Measurements from ENCODE around the gene BRME1. TPM values are rescaled to one million over a fixed set of nuclear protein-coding genes. Genes with fewer than 3 reads are reported as not detected.

The BRME1 gene
- total and polyA plus RNA-seq, 2 experiments from 2014 or later, result 2.2 to 3.2 TPM

DNA sequence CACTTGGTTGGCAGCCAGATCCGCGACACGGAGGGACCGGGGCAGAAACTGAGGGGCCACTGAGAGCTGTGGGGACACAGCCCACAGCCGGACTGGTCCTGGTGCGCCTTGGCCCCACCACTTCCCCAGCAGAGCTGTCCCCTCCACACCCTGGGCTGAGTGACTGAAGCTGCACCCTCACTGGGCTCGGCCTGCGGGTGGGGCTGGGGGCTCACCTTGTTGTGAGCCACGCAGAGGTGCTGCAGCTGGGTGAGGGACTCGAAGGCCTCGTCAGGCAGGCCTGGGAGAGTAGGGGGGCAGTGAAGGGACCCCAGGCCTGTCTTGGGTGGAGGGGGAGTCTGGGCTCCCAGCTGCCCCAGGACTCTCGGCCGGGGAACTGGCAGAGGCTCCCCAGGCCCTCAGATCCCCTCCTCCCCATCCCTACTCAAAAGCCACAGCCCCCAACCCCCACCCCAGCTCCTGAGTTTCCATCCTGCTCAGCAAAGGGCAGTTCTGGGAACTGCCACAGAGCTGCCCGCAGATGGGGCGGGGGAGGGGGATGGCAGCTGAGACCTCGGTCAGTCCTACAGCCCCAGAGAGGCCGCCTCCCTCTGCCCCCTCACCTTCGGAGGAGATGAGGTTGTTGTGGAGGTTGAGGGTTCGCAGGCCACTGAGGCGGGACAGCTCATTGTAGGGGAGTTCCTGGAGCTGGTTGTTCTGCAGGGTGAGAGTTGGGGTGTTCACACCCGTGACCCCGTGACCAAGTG lies 30.0 kb upstream of the BRME1 start:
- TF ChIP-seq EZH2 (IDR thresholded peaks at IDR 0.05; ENCODE audit: borderline replicate concordance), result no peak
- TF ChIP-seq EZH2phosphoT487 (IDR thresholded peaks at IDR 0.05; ENCODE audit: low read depth, severe bottlenecking, unreplicated experiment), result no peak
- TF ChIP-seq, protein P1, sequence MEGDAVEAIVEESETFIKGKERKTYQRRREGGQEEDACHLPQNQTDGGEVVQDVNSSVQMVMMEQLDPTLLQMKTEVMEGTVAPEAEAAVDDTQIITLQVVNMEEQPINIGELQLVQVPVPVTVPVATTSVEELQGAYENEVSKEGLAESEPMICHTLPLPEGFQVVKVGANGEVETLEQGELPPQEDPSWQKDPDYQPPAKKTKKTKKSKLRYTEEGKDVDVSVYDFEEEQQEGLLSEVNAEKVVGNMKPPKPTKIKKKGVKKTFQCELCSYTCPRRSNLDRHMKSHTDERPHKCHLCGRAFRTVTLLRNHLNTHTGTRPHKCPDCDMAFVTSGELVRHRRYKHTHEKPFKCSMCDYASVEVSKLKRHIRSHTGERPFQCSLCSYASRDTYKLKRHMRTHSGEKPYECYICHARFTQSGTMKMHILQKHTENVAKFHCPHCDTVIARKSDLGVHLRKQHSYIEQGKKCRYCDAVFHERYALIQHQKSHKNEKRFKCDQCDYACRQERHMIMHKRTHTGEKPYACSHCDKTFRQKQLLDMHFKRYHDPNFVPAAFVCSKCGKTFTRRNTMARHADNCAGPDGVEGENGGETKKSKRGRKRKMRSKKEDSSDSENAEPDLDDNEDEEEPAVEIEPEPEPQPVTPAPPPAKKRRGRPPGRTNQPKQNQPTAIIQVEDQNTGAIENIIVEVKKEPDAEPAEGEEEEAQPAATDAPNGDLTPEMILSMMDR (IDR thresholded peaks at IDR 0.05; ENCODE audit: poor library complexity), result no peak
- DNase-seq (ENCODE audit: low spot score), result peak; percentile 12
- H3K4me1 ChIP-seq (ENCODE audit: insufficient read depth), result no peaks in the 10 kb centered on the region
- no peak overlapping the region for H2AFZ ChIP-seq
- no peaks in the 10 kb centered on the region for H4K20me1 ChIP-seq (ENCODE audit: insufficient read depth, poor library complexity, severe bottlenecking)
- no peaks in the 10 kb centered on the region for H3K9me2 ChIP-seq (replicated peaks; ENCODE audit: insufficient read depth)
- H3K4me3 ChIP-seq, result no peak overlapping the region
- H3K27me3 ChIP-seq, result no peaks in the 10 kb centered on the region
- no peaks in the 10 kb centered on the region for H3K36me3 ChIP-seq (replicated peaks; ENCODE audit: insufficient read depth, low read depth)
- 78% methylated on average over 17 of the region's 22 CpGs for WGBS (ENCODE audit: low lambda C conversion rate, missing lambda C conversion rate)
- no peak overlapping the region for H3K4me2 ChIP-seq
- no peaks in the 10 kb centered on the region for H3K9me3 ChIP-seq (ENCODE audit: low read depth)
- no peak overlapping the region for H3K27ac ChIP-seq
- no peaks in the 10 kb centered on the region for H3K79me2 ChIP-seq

DNA sequence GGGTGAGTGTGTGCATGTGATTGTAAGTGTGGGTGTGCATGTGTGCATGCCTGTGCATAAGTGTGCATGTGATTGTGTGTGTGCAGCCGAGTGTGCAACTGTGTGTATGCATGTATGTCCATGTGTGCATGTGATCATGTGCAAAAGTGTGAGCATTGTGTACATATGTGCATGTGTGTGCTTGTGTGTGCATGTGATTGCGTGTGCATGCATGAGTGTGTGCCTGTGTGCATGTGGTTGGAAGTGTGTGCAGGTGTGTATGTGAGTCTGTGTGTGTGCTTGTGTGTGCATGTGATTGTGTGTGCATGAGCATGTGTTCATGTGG lies 28.8 kb upstream of the BRME1 start:
- H3K4me1 ChIP-seq (ENCODE audit: insufficient read depth), result no peaks in the 10 kb centered on the region
- H3K4me2 ChIP-seq, result no peak overlapping the region
- no peak overlapping the region for H3K27ac ChIP-seq
- H3K27me3 ChIP-seq, result no peaks in the 10 kb centered on the region
- TF ChIP-seq, protein P1 (IDR thresholded peaks at IDR 0.05; ENCODE audit: poor library complexity), result no peak
- TF ChIP-seq EZH2 (IDR thresholded peaks at IDR 0.05; ENCODE audit: borderline replicate concordance) (no peak), EZH2phosphoT487 (IDR thresholded peaks at IDR 0.05; ENCODE audit: low read depth, severe bottlenecking, unreplicated experiment) (no peak)
- H3K9me2 ChIP-seq (replicated peaks; ENCODE audit: insufficient read depth), result no peaks in the 10 kb centered on the region
- H3K79me2 ChIP-seq, result no peaks in the 10 kb centered on the region
- H3K36me3 ChIP-seq (replicated peaks; ENCODE audit: insufficient read depth, low read depth), result no peaks in the 10 kb centered on the region
- H3K4me3 ChIP-seq, result no peak overlapping the region
- 94% methylated on average over 2 of the region's 2 CpGs for WGBS (ENCODE audit: low lambda C conversion rate, missing lambda C conversion rate)
- H2AFZ ChIP-seq, result no peak overlapping the region
- H4K20me1 ChIP-seq (ENCODE audit: insufficient read depth, poor library complexity, severe bottlenecking), result no peaks in the 10 kb centered on the region
- no peaks in the 10 kb centered on the region for H3K9me3 ChIP-seq (ENCODE audit: low read depth)
- no peak for DNase-seq (ENCODE audit: low spot score)

DNA sequence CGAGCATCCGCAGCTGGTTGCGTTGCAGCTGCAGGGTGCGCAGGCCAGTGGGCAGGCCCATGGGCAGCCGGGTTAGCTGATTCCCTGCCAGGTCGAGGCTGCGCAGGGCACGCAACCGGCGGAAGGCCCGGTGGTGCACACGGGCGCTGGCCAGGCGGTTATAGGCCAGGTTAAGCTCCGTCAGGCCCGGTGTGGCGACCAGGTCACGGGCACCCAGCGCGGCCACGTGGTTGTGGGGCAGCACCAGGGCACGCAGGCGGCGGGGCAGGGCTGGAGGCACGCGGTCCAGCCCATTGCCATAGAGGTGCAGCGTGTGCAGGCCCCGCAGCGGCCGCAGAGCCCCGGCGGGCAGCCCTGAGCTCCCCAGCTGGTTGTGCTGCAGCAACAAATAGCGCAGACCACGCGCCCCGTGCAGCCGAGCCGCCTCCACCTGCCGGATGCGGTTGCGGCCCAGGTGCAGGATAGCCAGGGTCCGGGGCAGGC lies 27.0 kb upstream of the BRME1 start:
- no peaks in the 10 kb centered on the region for H3K27me3 ChIP-seq

More for the DNA sequence above, 27.0 kb upstream of the BRME1 start:
- Histone ChIP-seq H3K36me3 (replicated peaks; ENCODE audit: insufficient read depth, low read depth) (no peaks in the 10 kb centered on the region), H2AFZ (no peak overlapping the region), H4K20me1 (ENCODE audit: insufficient read depth, poor library complexity, severe bottlenecking) (no peaks in the 10 kb centered on the region), H3K79me2 (no peaks in the 10 kb centered on the region), H3K4me1 (ENCODE audit: insufficient read depth) (no peaks in the 10 kb centered on the region), H3K27ac (no peak overlapping the region), H3K4me2 (no peak overlapping the region), H3K9me3 (ENCODE audit: low read depth) (no peaks in the 10 kb centered on the region), H3K4me3 (no peak overlapping the region), H3K9me2 (replicated peaks; ENCODE audit: insufficient read depth) (no peaks in the 10 kb centered on the region)
- WGBS (ENCODE audit: low lambda C conversion rate, missing lambda C conversion rate), result 97% methylated on average over 39 of the region's 42 CpGs
- TF ChIP-seq EZH2phosphoT487 (IDR thresholded peaks at IDR 0.05; ENCODE audit: low read depth, severe bottlenecking, unreplicated experiment) (no peak), EZH2 (IDR thresholded peaks at IDR 0.05; ENCODE audit: borderline replicate concordance) (no peak)
- TF ChIP-seq, protein P1 (IDR thresholded peaks at IDR 0.05; ENCODE audit: poor library complexity), result no peak
- DNase-seq (ENCODE audit: low spot score), result no peak
